ENCODE data around the gene SAP25. TPM values are rescaled to one million over a fixed set of nuclear protein-coding genes. Genes with fewer than 3 reads are reported as not detected.

The SAP25 gene
- total and polyA plus RNA-seq, 2 donors, result 7.7 to 183 TPM

- 85% methylated on average over 1 of the region's 1 CpG for WGBS
- H3K36me3 ChIP-seq (ENCODE audit: control insufficient read depth in 2 of 2, insufficient read depth in 2 of 2, low read length in 1 of 2), result no peaks in the 10 kb centered on the region
- no peaks in the 10 kb centered on the region for H3K9me3 ChIP-seq (ENCODE audit: control insufficient read depth in 2 of 2, insufficient read depth in 1 of 2, low read length in 1 of 2)
- H3K4me3 ChIP-seq (ENCODE audit: low read length in 2 of 2), result no peak overlapping the region
- no peak for DNase-seq (ENCODE audit: low read depth in 6 of 9, low spot score in 9 of 9)
- H3K27ac ChIP-seq (ENCODE audit: low read depth in 1 of 2, low read length in 1 of 2), result no peak overlapping the region
- H3K4me1 ChIP-seq (ENCODE audit: control insufficient read depth in 2 of 2, insufficient read depth in 2 of 2, low read length in 2 of 2), result peaks cover 4 to 28% of the 10 kb centered on the region in 2 donors
- H3K27me3 ChIP-seq (ENCODE audit: control insufficient read depth in 2 of 2, insufficient read depth in 1 of 2, low read length in 1 of 2), result peaks cover 4 to 35% of the 10 kb centered on the region in 2 donors
Observed at GRCh38 chr7:100588438-100588837, 14.7 kb upstream of the SAP25 start.

- H3K4me1 ChIP-seq (ENCODE audit: control insufficient read depth in 2 of 2, insufficient read depth in 2 of 2, low read length in 2 of 2), result peaks cover 15 to 44% of the 10 kb centered on the region in 2 donors
- peaks cover 4 to 32% of the 10 kb centered on the region in 2 donors for H3K27me3 ChIP-seq (ENCODE audit: control insufficient read depth in 2 of 2, insufficient read depth in 1 of 2, low read length in 1 of 2)
- H3K4me3 ChIP-seq (ENCODE audit: low read length in 2 of 2), result peak within 1 kb of the TSS; percentile 91 to 99
- peaks cover 15% of the 10 kb centered on the region in 2 donors for H3K36me3 ChIP-seq (ENCODE audit: control insufficient read depth in 2 of 2, insufficient read depth in 2 of 2, low read length in 1 of 2)
- under 1% methylated on average over 53 of the region's 53 CpGs for WGBS
- peak within 1 kb of the TSS; percentile 93 to 99 for H3K27ac ChIP-seq (ENCODE audit: low read depth in 1 of 2, low read length in 1 of 2)
- H3K9me3 ChIP-seq (ENCODE audit: control insufficient read depth in 2 of 2, insufficient read depth in 1 of 2, low read length in 1 of 2), result no peaks in the 10 kb centered on the region
- peak; percentile 98 to 100 (median 100) for DNase-seq (ENCODE audit: low read depth in 6 of 9, low spot score in 9 of 9)
Observed at GRCh38 chr7:100586266-100587025, 12.7 kb upstream of the SAP25 start, which contains the start of gene FBXO24. Gene FBXO24 (plus strand): TSS chr7:100586328. CDS start chr7:100586626, 298 bp downstream.

- under 1% methylated on average over 61 of the region's 61 CpGs for WGBS
- peaks cover 15 to 44% of the 10 kb centered on the region in 2 donors for H3K4me1 ChIP-seq (ENCODE audit: control insufficient read depth in 2 of 2, insufficient read depth in 2 of 2, low read length in 2 of 2)
- peak within 1 kb of the TSS; percentile 91 to 99 for H3K4me3 ChIP-seq (ENCODE audit: low read length in 2 of 2)
- H3K27ac ChIP-seq (ENCODE audit: low read depth in 1 of 2, low read length in 1 of 2), result peak within 1 kb of the TSS; percentile 93 to 99
- peaks cover 3 to 24% of the 10 kb centered on the region in 2 donors for H3K27me3 ChIP-seq (ENCODE audit: control insufficient read depth in 2 of 2, insufficient read depth in 1 of 2, low read length in 1 of 2)
- DNase-seq (ENCODE audit: low read depth in 6 of 9, low spot score in 9 of 9), result peak in 3 of 9 donors; percentile 50 to 61 (median 59)
- H3K9me3 ChIP-seq (ENCODE audit: control insufficient read depth in 2 of 2, insufficient read depth in 1 of 2, low read length in 1 of 2), result no peaks in the 10 kb centered on the region
- peaks cover 22 to 23% of the 10 kb centered on the region in 2 donors for H3K36me3 ChIP-seq (ENCODE audit: control insufficient read depth in 2 of 2, insufficient read depth in 2 of 2, low read length in 1 of 2)
Observed at GRCh38 chr7:100585511-100586265, 12.0 kb upstream of the SAP25 start, which contains the start of gene LRCH4. Gene LRCH4 (minus strand): TSS chr7:100586129. CDS start chr7:100586100, 29 bp downstream.

GRCh38 chr7:100584683-100585510, 11.2 kb upstream of the SAP25 start:
- peaks cover 2 to 16% of the 10 kb centered on the region in 2 donors for H3K27me3 ChIP-seq (ENCODE audit: control insufficient read depth in 2 of 2, insufficient read depth in 1 of 2, low read length in 1 of 2)
- H3K9me3 ChIP-seq (ENCODE audit: control insufficient read depth in 2 of 2, insufficient read depth in 1 of 2, low read length in 1 of 2), result no peaks in the 10 kb centered on the region
- H3K36me3 ChIP-seq (ENCODE audit: control insufficient read depth in 2 of 2, insufficient read depth in 2 of 2, low read length in 1 of 2), result peaks cover 30 to 31% of the 10 kb centered on the region in 2 donors
- peak overlapping the region; percentile 91 to 99 for H3K4me3 ChIP-seq (ENCODE audit: low read length in 2 of 2)
- peaks cover 15 to 44% of the 10 kb centered on the region in 2 donors for H3K4me1 ChIP-seq (ENCODE audit: control insufficient read depth in 2 of 2, insufficient read depth in 2 of 2, low read length in 2 of 2)
- 5% methylated on average over 20 of the region's 20 CpGs for WGBS
- DNase-seq (ENCODE audit: low read depth in 6 of 9, low spot score in 9 of 9), result peak in 2 of 9 donors; percentile 24 to 29
- peak overlapping the region; percentile 93 to 99 for H3K27ac ChIP-seq (ENCODE audit: low read depth in 1 of 2, low read length in 1 of 2)

- peak in 2 of 9 donors; percentile 17 to 58 for DNase-seq (ENCODE audit: low read depth in 6 of 9, low spot score in 9 of 9)
- peaks cover 15 to 44% of the 10 kb centered on the region in 2 donors for H3K4me1 ChIP-seq (ENCODE audit: control insufficient read depth in 2 of 2, insufficient read depth in 2 of 2, low read length in 2 of 2)
- H3K27me3 ChIP-seq (ENCODE audit: control insufficient read depth in 2 of 2, insufficient read depth in 1 of 2, low read length in 1 of 2), result peaks cover 0 to 9% of the 10 kb centered on the region in 2 donors
- WGBS, result 6% methylated on average over 15 of the region's 15 CpGs
- peak overlapping the region; percentile 91 to 99 for H3K4me3 ChIP-seq (ENCODE audit: low read length in 2 of 2)
- H3K27ac ChIP-seq (ENCODE audit: low read depth in 1 of 2, low read length in 1 of 2), result peak overlapping the region; percentile 93 to 99
- H3K36me3 ChIP-seq (ENCODE audit: control insufficient read depth in 2 of 2, insufficient read depth in 2 of 2, low read length in 1 of 2), result peaks cover 36 to 38% of the 10 kb centered on the region in 2 donors
- H3K9me3 ChIP-seq (ENCODE audit: control insufficient read depth in 2 of 2, insufficient read depth in 1 of 2, low read length in 1 of 2), result no peaks in the 10 kb centered on the region
Observed at GRCh38 chr7:100584054-100584682, 10.5 kb upstream of the SAP25 start.

GRCh38 chr7:100583132-100584053, 9.7 kb upstream of the SAP25 start:
- 7% methylated on average over 23 of the region's 23 CpGs for WGBS
- H3K4me3 ChIP-seq (ENCODE audit: low read length in 2 of 2), result peak overlapping the region; percentile 91 to 99
- H3K27ac ChIP-seq (ENCODE audit: low read depth in 1 of 2, low read length in 1 of 2), result peak overlapping the region; percentile 93 to 99
- peaks cover 44 to 45% of the 10 kb centered on the region in 2 donors for H3K36me3 ChIP-seq (ENCODE audit: control insufficient read depth in 2 of 2, insufficient read depth in 2 of 2, low read length in 1 of 2)
- peaks cover 15 to 44% of the 10 kb centered on the region in 2 donors for H3K4me1 ChIP-seq (ENCODE audit: control insufficient read depth in 2 of 2, insufficient read depth in 2 of 2, low read length in 2 of 2)
- peak in 5 of 9 donors; percentile 67 to 88 (median 69) for DNase-seq (ENCODE audit: low read depth in 6 of 9, low spot score in 9 of 9)
- H3K9me3 ChIP-seq (ENCODE audit: control insufficient read depth in 2 of 2, insufficient read depth in 1 of 2, low read length in 1 of 2), result no peaks in the 10 kb centered on the region
- peaks cover 0 to 3% of the 10 kb centered on the region in 2 donors for H3K27me3 ChIP-seq (ENCODE audit: control insufficient read depth in 2 of 2, insufficient read depth in 1 of 2, low read length in 1 of 2)

GRCh38 chr7:100582650-100583049, 8.9 kb upstream of the SAP25 start:
- Histone ChIP-seq H3K9me3 (ENCODE audit: control insufficient read depth in 2 of 2, insufficient read depth in 1 of 2, low read length in 1 of 2) (no peaks in the 10 kb centered on the region), H3K4me3 (ENCODE audit: low read length in 2 of 2) (peak overlapping the region; percentile 91 to 99), H3K36me3 (ENCODE audit: control insufficient read depth in 2 of 2, insufficient read depth in 2 of 2, low read length in 1 of 2) (peaks cover 51 to 53% of the 10 kb centered on the region in 2 donors), H3K27me3 (ENCODE audit: control insufficient read depth in 2 of 2, insufficient read depth in 1 of 2, low read length in 1 of 2) (no peaks in the 10 kb centered on the region), H3K27ac (ENCODE audit: low read depth in 1 of 2, low read length in 1 of 2) (peak overlapping the region; percentile 93 to 99), H3K4me1 (ENCODE audit: control insufficient read depth in 2 of 2, insufficient read depth in 2 of 2, low read length in 2 of 2) (peaks cover 15 to 44% of the 10 kb centered on the region in 2 donors)
- no peak for DNase-seq (ENCODE audit: low read depth in 6 of 9, low spot score in 9 of 9)
- WGBS, result 71% methylated on average over 11 of the region's 11 CpGs
